ENCODE measurements around the gene MAGI1.

Gene MAGI1

DNA sequence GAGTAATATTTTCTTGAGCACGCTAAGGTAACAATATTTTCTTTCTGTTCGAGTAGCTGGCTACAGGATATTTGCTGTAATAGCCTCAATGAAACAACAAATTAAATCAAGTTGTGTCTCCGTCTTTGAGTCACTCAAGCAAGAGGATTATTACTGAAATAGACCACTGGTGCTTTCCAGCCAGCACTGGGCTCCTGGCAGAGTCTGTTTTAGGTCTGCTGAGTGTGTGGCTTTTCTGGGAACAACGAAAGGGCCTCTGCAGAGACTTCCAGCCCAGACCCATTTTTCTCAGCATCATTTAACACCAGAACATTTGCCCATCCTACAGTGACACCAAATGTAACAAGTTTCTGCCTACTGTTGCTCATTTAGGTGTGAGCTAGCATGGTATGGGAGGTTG, 652.9 kb downstream of the MAGI1 start:
- DNase-seq: no peak

DNA sequence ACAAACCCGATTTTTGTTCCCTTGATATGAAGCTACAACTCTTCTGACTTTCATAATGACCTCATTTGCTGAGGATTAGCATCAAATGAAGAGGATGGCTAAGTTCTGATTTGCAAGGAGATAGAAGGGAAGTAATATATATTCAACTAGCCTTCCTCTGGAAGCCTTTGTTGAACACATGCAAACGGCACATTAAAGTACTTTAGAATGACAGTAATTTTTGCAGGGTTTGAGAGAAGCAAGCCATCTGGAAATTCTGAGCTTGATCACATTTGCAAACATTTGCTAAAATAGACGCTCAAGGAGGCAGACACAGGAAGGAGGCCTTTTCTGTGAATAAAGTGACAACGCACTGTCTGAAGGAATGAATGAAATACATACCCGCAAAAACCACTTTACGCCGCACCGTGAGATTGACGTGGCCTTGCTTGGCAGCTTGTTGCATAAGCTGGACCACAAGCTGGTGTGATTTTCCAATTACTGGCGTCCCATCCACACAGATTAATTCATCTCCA, 657.2 kb downstream of the MAGI1 start:
- DNase-seq: no peak

DNA sequence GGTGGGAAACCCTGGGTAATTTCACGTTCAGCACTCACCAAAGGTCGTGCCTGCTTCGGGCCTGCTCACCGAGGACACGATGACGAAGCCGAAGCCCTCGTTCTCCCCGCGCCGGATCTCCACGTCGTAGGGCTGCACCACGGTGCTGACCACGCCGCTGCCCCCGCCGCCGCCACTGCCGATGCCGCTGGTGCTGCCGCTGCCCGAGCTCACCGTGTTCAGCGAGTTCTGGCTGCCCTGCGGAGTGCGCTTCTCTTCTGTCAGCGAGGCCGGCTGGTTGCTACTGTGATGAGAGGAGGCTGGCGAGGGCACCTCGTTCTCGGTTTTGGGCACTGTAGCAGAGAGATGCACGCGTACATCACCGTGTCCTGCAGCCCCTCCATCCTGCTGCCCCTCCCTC, 659.5 kb downstream of the MAGI1 start:
- no peak for DNase-seq

DNA sequence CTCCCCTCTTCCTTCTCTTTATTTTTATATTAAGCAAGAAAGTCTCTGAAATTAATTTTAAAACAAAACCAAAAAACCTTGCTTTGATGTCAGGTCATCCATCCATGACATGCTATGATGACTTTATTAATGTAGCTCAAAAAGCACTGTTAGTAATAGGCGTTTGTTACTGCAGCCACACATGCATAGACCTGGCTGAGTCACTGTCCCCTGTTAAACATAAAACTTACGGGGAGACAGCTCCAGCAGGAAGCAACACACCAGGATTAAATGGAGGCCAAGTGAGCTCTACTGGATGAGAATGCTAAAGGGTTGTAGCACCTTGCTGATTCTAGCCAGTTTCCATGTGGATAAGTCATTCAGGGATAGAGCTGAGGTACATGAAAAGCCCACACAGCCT, 661.1 kb downstream of the MAGI1 start:
- no peak for DNase-seq

DNA sequence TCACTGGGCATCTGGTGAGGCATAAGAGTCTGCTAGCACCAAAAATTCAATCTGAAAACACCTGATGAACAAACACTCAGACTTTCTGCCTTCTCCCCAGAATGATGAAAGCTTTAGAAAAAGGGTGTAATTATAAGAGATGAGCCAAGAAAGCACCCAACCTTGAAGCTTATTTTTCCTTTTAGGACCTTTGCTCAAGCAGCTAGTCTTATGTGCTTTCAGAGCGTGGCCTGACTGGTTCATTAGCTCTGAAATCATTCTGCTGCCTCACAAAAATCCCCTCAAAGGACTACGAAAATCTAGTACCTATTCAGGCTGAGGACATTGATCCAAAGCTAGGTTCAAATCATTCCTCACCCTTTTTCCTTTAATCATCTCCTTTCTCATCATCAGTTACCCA, 662.3 kb downstream of the MAGI1 start:
- DNase-seq: no peak

DNA sequence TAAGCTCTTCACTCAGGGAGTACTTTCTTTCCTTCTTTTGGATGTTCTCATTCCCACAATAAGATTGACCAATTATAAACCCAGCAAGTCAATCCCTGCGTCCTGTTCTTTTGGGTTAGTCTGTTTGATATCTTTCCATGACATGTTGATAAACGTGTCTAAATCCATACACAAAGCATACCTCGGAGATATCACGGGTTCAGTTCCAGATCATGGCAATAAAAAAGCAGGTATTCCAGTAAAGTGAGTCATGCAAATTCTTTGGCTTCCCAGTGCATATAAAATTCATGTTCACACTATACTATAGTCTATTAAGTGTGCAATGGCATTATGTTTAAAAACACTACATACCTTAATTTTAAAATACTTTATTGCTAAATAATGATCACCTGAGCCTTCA, 667.7 kb downstream of the MAGI1 start:
- no peak for DNase-seq

DNA sequence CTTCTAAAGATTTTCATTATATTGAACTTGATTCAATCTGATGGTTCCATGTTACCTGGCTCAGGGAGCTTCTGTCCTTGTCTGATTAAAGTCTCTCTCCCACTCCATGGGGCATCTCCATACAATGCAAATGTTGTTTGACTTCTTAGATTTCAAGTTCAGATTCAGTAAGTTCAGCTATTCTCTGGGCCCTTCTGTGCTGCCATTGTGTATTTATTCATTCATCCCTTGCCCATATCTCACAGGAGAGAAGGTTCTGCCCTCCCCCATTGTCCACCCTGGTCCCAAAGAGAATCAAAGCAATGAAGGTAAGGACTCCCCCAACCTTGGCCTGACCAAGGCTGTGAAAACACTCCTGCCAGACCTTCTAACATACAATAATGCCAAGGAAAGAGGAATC, 669.9 kb downstream of the MAGI1 start:
- DNase-seq: no peak

DNA sequence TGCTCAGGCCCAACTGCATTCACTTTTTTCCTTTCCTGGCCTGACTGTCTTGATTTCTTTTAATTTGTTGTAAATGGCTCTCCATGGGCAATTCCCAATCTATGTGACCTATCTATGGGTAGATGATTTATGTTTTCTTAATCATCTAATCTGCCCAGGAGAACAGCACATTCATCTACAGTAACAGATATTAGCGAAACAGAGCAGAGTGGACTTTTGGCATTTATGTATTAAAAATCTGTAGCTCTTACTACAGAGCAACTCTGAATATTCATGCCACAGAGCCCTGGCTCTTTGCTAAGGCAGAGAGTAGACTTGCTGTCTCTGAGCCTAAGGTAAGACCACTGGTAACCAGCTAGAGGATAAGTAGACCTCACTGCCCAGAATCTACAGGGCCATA, 676.0 kb downstream of the MAGI1 start:
- no peak for DNase-seq

DNA sequence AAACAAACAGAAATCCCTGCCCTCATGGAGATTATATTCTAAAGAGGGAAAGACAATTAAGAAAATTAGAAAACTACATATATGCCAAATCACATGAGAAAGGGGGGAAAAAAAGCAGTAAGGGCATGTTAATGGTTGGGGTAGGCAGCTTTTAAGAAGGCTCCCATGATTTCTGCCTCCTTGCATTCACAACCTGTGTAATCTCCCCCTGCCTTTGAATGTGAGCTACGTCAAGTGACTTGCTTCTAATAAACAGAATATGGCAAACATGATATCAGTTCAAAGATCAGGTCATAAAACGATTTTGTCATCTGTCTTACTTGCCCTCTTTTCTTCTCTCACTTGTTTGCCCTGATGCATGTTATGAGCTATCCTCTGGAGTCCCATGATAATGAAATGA, 677.3 kb downstream of the MAGI1 start:
- DNase-seq: no peak

DNA sequence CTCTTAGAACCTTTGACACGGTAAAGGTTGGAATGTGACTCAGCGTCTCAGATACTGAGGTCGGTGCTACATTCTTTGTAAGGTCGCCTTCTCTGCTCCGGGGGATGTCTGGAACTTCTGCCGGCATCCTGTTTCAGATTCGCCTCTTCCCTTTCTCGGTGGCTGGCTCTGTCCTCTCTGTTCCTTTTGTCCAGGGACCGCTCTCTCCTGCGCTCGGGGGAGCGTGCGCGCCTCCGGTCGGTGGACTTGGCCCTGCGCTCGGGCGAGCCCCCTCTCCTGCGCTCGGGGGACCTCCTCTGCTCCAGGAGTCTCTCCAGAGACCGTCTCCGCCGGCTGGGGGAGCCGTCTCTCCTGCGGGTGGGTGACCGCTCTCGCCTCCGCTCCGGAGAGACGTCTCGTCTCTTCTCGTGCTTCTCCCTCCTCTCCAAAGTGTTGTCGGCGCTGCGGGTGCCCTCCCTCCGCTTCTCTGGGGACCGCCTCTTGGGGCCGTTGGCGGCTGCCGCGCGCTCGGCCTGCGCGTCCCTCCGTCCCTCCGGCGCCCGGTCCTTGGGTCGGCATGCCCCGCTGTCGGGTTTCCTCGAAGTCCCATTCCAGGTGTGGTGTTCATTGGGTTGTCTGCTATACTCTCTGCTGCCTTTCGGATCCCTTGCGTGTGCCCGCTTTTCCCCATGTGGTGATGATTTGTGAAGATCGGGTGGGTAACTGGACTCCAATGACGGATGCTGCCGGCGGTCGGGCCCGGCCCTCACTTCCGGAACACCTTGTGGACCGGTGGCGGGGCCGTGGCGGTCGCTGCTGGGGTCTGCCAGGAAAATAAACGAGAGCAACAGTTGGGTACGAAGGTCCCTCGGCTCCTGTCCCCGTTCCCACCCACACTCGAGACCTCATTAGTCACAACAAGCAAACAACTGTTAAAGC, 682.1 kb downstream of the MAGI1 start:
- no peak for DNase-seq

DNA sequence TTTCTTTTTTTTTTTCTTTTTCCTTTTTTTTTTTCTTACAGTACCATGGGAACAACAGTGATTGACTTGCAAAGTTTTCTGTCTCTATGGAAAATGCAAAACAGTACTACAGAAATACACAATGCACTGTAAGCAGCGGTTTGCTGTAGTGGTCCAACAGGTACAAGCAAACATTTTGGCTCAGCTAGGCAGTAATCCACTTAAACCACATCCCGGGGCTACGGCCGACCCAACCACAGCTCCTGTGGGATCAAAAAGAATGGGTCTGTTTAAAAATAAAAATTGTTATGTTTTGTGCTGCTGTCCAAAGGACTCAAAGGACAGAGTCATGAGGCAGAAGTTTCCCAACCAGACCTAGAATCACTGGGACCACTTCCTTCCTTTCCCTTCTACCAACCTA, 683.8 kb downstream of the MAGI1 start:
- no peak for DNase-seq

DNA sequence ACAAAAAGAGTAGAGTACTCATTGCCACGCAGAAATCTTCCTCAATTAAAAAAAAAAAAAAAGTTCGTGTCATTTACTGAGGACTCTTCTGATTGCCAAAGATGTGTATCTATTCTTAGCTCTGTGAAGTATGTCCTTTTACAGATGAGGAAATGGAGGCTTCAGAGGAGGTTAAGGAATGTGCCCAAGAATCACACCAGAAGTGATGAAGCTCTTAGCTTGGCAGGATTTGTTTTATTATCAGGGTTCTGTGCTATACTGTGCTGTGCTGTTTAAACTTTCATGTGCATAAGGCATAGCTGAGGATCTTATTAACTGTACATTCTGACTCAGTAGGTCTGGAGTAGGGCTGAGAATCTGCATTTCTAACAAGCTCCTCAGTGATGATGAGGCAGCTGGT, 685.8 kb downstream of the MAGI1 start:
- no peak for DNase-seq

DNA sequence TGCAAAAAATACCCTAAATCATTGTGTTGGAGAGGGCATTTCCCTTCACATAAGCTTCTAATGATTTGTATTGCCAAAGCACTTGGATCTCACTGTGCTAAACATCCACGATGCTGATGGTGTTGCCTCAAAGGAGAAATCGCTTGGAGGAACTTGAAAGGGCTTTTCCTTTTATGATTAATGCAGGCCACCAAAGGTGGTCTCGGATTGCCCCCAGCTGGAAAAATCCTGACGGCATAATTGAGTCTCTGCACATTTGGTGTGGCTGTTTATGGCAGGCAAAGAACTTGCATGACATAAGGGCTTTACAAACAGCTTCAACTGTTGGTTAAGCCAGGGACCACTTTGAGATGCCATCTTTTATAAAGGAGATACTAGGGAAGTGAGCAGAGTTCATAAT, 687.0 kb downstream of the MAGI1 start:
- no peak for DNase-seq

DNA sequence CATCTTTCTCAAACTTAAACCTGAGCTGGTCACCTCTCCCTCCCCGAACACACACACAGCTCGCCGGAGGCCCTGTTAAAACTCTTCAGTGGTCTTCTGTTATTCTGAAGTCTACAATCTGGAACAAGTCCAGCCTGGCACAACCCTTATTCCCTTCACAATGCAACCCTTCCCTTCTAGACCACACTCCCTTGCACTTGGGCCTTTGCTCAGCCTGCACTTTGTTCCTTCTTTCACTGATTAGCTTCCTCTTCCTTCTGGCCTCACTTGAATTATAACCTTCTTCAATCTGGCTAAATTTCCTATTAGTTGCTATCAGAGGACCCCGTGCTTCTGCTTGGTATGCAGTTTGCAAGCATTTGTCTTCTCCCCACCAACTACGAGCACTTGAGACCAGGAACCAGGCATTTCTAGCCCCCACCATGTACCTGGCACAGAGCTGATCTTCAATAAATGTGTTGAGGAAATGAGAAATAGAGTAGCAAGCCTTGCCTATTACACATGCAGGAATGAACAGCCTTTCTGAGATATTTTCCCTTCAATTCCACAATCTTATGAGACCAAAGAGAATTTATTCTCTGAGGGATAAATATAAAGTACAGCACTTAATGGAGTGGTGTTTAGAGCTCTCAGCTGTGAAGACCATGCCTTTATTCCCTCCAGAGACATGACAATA, 687.8 kb downstream of the MAGI1 start:
- DNase-seq: no peak

DNA sequence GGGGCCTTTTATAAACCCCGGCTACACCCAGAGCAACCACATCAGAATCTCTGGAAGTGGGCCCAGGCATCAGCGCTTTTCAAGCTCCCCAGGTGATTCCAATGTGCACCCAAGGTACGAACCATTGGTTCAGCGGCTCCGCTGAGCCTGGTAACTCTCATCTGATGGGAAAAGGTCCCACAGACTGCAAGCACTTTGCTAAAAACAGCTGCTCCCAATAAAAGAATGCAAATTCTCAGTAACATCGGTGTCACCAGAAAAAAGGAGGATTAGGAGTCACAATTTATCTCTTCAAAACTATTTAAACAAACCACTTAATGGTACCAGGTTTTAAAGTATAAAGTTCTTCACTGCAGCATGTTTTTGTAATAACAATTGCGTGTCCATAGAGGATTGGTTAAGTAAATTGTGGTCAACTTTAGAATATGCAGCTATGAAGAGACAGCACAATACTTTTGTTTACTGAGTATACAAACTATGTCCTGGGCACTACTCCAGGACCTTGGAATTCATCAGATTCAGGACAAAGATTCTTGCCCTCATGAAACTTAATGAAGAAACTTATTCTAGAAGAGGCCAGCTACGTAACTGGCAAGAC, 690.2 kb downstream of the MAGI1 start:
- DNase-seq: no peak

DNA sequence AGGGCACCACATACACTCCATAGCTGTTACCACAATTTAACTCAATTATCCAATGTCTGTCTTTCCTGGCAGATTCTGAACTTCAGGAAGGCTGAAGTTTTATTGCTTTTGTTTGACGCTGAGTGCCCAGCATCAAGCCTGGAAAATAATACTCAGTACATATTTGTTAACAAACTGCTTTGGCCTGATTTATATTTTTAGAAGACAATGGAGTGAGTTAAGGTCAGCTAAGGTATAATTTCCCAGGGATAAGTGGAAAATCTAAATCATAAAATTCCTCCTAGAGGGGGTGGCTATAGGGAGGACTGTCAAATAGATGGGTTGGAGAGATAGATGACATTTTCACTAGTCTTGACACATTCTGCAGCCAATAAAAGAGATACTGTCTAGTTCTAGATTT, 691.6 kb downstream of the MAGI1 start:
- DNase-seq: peak in 1 of 3 experiments; percentile 37

DNA sequence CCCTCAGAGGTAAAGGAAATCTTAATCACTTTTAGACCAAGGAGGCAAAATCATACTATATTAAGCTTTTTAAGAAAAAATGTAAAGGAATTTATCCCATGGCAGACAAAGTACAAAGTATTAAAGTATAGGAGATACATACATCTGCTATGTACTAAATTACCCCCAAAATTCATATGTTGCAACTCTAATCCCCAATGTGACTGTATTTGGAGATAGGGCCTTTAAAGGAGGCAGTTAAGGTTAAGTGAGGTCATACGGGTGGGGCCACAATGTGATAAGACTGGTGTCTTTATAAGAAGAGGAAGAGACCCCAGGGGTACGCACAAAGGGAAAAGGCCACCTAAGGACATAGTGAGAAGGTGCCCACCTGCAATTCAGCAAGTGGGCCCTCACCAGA, 693.9 kb downstream of the MAGI1 start:
- DNase-seq: no peak

DNA sequence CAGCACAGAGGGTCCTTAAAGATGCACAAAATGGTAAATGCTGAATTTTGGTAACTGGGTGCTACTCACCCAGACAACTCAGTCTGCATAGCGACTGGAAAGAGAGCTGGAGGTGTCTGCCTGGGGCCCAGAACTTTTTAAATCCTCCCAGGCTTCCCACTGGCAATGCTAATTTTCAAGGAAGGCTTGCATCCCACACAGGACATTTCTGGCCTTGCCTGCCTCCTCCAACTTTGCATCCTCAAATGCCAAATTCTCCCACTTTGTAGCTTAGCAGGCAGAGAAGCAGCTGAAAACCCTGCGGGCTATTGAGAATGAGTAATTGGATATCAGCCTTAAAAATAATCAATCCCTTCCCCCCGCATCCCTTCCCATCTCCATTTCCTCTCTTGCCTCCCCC, 694.3 kb downstream of the MAGI1 start:
- DNase-seq: no peak

DNA sequence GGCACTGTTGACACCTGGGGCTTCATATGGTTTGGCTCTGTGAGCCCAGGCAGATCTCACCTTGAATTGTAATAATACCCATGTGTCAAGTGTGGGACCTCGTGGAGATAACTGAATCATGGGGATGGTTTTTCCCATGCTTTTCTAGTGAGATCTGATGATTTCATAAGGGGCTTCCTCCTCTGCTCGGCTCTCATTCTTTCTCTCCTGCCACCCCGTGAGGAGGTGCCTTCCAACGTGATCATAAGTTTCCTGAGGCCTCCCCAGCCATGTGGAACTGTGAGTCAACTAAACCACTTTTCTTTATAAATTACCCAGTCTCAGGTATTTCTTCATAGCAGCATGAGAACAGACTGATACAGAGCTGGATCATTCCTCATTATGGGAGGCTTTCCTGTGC, 695.0 kb downstream of the MAGI1 start:
- no peak for DNase-seq

DNA sequence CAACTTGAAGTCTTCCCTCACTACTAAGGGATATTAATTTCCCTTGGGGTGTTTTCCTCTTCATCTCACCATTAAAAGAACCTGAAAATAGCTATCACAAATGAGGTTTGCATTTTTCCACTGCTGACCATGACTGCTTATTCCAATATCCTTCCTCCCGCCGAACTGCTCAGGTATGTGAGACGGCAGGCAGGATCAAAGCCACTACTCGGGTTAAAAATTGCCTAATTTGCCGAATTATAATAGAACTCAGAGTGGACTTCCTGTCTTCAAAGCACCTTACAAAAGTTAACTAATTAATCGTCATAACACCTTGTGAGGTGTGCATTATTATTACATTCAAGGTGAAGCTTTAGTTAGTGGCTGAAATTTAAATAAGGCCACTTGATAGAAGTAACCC, 695.7 kb downstream of the MAGI1 start:
- no peak for DNase-seq

DNA sequence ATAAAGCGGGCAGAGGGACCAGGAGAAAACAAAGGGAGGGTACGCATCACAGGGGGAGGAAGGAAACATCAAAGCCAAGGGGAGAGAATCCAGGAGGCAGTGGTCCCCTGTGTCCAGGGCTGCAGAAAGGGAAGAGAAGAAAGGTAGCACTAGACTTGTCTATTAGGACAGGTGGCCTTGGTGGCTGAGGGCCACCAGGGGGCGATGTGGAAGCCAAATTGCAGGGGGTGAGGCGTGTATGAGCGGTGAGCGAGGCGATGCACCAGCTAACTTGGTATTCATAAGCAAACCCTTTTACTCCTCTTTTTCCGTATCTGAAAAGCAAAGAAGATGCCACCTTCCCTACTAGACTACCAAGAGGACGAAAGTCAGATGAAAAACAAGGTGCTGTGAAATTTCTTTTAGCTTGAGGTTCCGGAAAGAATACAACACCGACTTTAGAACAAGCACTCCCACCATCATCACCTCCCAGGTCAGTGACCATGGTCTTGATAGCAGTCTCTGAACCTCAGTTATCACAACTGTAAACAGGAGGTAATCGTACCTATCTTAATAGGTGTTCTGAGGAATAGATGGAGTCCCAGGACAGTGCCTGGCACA, 696.5 kb downstream of the MAGI1 start:
- DNase-seq: peak in 1 of 3 experiments; percentile 54

DNA sequence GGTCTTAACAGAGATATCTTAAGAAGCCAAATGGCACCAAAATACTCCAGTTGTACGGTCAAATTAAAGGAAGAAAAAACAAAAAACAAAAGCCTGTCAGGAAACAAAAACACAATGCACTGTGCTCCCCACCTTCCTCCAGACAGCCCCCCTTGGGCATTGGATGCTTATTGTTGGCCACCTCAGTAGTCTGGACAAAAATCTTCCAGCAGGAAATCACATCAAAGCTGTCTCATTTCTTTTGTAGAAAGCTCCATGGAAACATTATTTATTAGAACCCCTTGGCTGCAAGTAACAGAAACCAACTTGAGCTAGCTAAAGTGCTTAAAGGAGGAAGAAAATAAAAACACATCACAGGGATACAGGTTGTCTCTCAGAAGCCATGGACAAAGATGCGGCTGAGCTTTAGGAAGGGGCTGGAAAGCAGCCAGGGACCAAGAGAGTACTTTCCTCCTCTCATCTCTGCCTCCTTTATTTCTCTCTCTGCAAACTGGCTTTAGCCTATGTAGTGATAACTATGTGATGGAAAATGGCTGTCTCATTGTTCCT, 699.5 kb downstream of the MAGI1 start:
- no peak for DNase-seq

DNA sequence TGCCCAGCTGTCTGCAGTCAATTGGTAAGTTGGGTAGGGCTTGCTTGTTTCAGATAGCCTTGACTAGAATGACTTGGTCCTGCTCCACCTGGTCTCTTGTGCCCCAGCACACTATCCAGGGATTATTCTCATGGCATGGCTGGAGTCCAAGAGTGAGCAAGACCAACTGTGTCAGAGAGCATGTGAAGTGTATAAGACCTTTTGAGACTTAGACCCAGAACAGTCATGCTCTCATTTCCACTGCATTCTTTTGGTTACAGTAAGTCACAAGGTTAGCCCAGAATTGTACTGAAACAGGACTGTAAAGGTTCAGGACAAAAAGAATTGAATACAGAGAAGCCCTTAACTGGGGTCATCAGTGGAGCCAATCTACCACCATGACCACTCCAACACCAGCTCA, 700.1 kb downstream of the MAGI1 start:
- DNase-seq: no peak
